NCI-H226 (cell line): ENCODE data around the gene MRAP.
"Not testable (repeated sequence)": the region's sequence is repeated elsewhere in the genome, so short reads cannot be mapped to it uniquely, and the experiment has no call there.

ENCODE experiments used
- DNase-seq: peaks from one replicate; pipeline ENCODE4 v3.0.0-alpha.2; 2015

Gene MRAP

GRCh38 chr21:32300117-32300681 is 1.5 kb downstream of the MRAP start:
- no peak for DNase-seq

DNA sequence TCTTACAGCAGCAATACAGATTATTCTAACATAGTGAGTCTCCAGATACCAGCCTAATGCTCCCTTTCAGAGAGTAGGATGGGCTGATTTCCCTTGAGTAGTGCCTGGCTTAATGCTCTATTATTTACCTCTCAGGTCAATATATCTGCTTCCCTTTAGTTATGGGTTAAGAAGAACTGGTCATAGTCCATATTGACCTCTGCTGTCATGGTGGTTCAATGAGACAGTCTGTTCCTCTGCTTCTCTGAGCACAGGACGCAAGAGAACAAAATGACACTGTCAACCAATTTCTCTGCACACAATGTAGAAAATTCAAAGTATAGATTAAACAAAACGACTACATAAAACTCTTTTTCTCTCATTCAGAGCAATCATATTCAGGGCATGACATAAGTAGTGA is 2.9 kb downstream of the MRAP start:
- no peak for DNase-seq

- DNase-seq: no peak
Measured at GRCh38 chr21:32302560-32302959, 3.9 kb downstream of the MRAP start.

GRCh38 chr21:32303385-32303784 is 4.7 kb downstream of the MRAP start:
- DNase-seq: no peak

DNA sequence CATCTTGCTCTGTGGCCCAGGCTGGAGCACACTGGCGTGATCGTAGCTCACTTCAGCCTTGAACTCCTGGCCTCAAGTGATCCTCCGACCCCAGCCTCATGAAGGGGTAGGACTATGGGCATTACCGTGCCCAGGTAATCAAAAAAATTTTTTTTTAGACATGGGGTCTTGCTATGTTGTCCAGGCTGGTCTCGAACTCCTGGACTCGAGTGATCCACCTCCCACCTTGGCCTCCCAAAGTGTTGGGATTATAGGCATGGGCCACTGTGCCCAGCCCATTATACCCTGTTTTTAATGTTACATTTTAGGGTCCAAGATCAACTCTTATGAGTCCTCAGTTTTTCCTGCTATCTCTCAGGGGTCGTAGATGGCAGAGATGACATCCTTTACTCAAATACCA is 6.3 kb downstream of the MRAP start:
- no peak for DNase-seq

GRCh38 chr21:32306021-32306780 is 7.5 kb downstream of the MRAP start:
- no peak for DNase-seq

- no peak for DNase-seq
Measured at GRCh38 chr21:32307706-32308105, 9.1 kb downstream of the MRAP start.

- no peak for DNase-seq
Measured at GRCh38 chr21:32308696-32309095, 10.0 kb downstream of the MRAP start.

GRCh38 chr21:32309906-32310460 is 11.3 kb downstream of the MRAP start:
- DNase-seq: no peak

GRCh38 chr21:32310976-32311375 is 12.3 kb downstream of the MRAP start:
- not testable (repeated sequence) for DNase-seq

DNA sequence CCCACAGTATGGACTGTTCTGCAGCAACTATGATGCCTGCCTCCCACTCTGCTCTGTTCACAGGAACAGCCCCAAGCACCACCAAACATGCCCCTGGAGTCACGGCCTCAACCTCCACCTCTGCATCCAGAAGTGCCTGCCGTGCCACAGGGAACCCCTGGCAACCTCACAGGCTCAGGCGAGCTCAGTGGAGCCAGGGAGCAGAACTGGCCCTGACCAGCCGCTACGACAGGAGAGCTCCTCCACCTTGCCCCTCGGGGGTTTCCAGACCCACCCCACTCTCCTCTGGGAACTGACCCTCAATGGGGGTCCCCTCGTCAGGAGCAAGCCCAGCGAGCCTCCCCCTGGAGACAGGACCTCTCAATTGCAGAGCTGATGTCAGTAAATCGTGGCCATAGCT is 13.0 kb downstream of the MRAP start:
- no peak for DNase-seq

DNA sequence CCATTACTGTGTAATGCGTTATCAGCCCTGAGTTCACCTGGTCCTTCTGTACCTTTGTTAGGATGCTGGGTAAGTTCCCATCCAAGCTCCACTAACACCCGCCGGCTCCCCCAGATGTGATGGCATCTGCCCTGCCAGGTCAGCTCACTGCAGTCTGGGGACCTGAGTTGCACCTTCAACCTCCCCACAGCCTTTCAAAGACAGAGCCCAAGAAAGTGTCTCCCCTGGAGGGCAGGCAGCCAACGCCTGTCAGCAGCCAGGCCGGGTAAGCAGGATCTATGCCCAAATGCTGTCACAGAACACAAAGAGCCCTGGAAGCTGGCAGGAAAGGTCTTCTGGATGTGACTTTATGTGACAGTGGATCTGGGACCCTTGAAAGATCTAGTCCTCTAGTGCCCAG is 13.7 kb downstream of the MRAP start:
- no peak for DNase-seq

GRCh38 chr21:32312976-32313375 is 14.3 kb downstream of the MRAP start:
- no peak for DNase-seq

GRCh38 chr21:32314806-32315205 is 16.2 kb downstream of the MRAP start:
- DNase-seq: no peak

- no peak for DNase-seq
Measured at GRCh38 chr21:32315511-32316281, 17.0 kb downstream of the MRAP start.

DNA sequence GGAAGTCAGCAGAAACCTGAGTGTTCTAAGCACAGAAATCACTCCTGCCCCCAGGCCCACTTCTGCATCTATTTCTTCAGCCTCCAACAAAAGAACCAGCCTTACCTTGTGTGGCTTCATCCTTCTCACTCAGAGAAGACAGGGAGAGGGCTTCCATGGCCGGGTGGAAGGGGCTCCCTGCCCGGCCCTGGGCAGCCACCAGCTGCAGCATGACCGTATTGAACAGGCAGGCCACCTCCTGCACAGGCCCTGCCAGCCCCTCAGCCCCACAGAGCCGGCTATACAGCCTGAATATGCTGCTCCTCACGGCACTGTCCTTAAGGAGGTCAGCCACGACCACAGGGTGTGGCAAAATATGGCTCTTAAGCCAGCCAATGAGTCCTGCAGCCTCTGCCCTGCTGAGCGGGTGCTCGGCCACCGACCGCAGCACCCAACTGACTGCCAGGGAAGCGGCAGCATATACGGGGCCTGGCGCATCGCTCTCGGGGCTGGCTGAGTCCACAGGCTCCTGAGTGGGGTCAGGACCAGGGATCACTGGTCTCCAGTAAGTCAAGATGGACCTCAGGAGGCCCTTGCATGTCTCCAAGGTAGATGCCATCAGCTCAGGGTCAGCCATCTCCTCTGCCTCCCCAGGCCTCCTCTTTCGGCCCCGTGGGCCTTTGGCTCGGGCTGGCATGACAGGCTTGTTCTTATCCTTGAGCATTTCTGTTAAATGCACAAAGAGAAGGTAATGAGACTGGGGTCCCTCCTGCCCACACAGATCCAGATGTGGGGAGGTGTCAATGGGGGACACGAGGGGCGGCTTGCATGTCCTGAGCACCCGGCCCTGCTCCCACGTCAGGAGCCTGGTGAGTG is 17.9 kb downstream of the MRAP start:
- DNase-seq: no peak

DNA sequence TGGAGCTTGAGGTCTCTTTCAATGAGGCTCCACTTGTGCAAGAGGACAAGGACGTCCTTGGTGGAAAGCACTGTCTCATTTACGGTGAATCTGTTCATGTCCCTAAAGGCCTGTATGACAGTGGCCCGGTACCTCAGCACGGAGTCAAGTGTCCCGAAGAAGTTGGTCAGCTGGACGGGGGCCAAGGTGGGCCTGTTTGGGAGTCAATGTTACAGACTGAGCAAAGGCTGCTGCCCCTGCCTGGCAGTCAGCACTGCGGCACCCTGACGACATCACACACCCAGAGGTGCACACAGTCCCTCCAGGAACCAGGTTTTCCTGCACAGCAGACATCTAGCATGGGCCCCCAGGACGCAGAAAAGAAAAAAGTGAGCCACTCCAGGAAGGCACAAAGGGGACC is 19.1 kb downstream of the MRAP start:
- DNase-seq: no peak

DNA sequence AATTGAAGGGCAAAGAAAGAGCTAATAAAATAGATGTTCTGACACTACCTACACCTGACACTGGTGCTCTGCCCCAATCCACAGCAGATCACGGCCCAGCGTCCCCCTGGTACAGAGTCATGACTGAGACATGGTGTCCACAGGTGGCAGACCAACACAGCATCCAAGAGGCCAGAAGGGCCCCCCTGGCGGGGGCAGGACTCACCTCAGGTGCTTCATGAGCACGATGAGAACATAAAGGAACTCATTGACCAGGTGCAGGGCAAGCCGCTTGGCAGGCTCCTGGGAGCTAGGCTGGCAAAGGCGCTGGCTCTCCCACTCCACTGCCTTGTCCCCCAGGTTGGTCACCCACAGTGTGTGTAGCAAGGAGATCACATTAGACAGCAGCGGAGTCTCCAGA is 20.4 kb downstream of the MRAP start:
- no peak for DNase-seq

GRCh38 chr21:32320059-32320458 is 21.4 kb downstream of the MRAP start:
- no peak for DNase-seq

GRCh38 chr21:32320726-32321125 is 22.1 kb downstream of the MRAP start:
- no peak for DNase-seq

DNA sequence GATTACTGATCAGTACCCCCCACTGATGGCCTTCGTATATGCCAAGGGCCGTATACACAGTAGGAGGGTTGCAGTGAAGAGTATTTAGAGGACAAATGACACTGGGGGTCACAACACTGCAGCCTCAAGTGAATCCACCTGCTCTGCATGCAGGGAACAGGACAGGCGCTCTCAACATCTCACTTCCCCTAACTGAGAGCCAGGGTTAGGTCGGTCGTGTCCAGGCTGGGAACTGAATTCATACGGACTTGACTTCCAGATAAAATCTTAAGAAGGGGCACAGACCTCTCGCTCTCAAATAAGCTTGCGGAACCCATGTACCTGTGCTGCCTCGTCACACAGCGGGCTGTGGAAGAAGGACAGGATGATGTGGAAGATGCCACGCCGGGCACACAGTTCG is 22.8 kb downstream of the MRAP start:
- DNase-seq: no peak

- DNase-seq: no peak
Measured at GRCh38 chr21:32322103-32322502, 23.4 kb downstream of the MRAP start.

DNA sequence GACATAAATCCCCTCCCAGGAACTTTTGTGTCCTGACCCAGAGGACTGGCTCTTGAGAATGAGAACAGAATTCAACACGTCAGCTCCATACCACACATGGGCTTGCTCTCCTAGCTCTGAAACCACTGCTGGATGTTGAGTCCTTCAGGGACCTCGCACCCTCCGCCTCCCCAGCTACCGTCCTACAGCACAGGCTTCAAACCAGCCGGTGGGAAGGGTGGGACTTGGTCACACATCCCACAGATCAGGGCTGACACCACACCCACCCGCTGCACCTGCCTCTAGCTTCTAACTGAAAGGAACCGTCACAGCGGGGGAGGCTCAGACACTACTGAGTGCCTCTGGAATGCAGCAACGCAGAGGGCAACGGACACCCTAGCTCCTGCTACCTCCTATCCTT is 24.0 kb downstream of the MRAP start:
- DNase-seq: no peak
